ENCODE data around the gene ZNF341.
"Not testable (repeated sequence)": the region's sequence is repeated elsewhere in the genome, so short reads cannot be mapped to it uniquely, and the experiment has no call there.

The ZNF341 gene

DNA sequence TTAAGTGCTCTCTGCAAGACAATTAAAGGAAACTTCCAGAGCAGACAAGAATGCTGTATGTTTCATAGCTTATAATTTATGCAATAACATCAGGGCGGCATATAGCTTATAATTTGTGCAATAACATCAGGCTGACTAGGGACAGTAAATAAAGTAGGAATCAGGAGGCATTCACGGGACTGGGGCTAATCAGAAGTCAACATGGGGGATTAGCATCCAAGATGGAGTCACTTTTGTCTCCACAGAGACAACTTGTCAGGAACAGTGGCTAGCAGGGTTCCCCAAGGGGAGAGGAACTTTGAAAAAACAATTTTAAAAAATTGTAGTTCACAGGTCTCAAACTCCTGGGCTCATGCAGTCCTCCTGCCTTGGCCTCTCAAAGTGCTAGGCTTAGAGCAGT, 3.3 kb upstream of the ZNF341 start:
- DNase-seq, result no peak

DNA sequence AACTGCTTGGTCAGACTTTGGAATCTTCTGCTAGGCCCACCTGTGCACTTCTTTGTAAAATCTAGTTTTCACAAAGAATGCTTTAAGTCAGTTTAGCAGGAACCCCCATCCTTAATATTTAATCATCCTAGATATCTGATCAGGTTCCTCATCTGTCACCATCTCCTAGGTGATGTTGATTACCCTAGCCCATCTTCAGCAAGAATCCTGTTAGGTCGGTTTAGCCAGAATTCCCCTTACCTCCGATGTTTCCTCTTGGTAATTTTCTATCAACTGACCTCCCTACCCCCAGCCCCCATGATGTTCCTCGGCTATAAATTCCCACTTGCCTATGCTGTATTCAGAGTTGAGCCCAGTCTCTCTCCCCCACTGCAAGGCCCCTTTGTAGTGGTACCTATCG, 2.7 kb upstream of the ZNF341 start:
- DNase-seq, result no peak

DNA sequence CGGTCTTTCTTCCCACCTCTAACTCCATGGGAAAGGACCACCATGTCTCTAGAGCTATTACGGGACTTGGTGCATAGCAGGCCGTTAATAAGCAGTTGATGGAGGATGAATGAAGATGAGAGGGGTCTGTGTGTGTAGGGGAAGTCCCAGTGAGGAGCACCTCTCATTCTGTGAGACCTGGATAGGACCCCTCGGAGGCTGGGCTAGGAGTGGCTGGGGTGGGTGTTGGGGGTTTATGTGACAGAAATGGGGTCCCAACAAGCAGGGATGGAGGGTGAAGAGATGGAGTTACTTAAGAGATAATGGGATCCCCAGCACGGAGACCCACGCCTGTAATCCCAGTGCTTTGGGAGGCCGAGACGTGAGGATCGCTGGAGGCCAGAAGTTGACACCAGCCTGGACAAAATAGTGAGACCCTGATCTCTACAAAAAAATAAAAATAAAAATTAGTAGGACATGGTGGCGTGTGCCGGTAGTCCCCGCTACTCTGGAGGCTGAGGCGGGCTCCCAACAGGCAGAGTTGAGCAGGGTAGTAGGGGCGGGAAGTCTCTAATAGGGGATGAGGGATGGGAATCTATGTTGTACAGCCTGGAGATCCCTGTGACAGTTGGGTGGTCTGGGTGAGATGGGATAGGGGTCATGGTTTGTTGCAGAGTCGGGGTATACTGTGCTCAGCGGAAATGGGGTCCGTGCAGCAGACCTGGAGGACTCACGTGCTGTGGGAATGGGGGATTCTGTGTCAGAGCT, 677 bp upstream of the ZNF341 start:
- peak in 4 of 56 donors; percentile 13 to 51 (median 39) for DNase-seq

DNA sequence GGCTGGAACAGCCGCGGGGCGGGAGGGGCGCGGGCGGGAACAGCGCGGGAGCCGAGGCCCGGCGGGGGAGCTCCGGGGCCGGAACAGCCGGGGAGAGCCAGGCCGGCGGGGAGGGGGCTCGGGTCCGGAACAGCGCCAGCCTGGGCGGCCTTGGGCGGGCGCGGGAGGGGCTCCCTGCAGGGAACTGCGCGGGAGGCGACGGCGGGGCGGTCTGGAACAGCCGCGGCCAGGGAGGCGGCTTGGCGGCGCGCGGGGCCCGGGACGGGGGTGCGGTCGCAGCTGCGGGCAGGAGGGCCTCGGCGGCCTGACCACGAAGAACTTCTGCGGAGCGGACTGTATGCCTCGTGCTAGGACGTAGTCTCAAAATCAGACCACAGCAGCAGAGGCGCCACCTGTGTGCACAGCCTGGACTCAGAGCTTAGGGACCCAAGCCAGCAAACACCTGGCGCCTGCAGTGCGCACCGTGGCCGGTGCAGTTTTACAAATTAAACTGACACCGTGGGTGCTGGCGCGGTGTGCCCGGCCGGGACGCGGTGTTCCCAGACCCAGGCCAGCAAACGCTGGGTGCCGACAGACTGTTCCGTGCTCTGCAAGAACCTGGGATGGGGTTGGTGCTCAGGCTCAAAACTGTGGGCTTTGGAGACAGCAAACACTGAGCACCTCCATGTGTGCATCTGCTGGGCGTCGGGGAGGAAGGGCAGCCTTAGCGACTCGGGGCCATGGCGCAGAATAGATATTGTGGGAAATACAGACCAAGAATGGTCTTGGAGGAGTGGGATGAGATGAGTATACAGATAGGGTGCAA, 572 bp downstream of the ZNF341 start:
- DNase-seq, result peak in 55 of 56 donors; percentile 58 to 96 (median 90)

DNA sequence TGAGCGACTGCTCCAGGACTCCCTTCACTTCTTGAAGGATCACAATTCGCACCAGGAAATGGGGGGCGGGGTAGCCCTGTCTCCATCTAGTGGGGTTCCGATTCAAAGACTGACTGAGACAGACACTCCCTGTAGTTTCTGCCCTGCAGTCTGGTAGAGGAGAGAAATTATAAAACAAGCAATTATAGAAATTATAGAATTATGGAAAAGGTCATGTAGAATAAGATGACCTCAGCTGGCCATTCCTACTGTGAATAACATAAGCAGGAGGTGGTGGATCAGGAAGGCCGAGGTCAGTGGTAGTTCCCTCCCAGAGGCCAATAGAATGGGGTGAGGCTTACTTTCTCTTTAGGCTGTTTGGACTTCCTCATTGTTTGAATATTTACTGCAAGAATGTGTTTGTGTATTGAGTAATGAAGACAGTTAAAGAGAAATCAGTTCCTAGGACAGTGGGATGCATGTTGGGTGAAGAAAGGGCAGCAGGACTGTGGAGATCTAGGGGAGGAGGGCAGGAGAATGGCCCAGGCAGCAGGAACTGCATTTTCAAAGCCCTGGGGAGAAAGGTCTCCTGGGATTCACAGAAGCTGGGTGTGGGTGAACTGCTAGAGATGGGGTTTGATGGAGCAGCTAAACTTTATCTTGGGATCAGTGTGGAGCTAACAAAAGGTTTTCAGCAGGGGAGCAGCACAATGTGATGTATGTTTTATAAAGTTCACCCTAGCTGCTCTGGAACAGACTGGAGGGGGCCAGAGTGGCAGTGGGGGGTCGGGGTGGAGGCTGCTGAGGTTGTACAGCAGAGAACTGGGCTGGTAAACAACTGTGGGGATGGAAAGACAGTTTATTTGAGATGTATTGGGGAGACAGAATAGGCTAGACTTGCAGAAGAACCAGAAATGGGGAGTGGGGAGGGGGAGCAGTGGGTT, 2.1 kb downstream of the ZNF341 start:
- DNase-seq, result peak in 2 of 56 donors; percentile 3

DNA sequence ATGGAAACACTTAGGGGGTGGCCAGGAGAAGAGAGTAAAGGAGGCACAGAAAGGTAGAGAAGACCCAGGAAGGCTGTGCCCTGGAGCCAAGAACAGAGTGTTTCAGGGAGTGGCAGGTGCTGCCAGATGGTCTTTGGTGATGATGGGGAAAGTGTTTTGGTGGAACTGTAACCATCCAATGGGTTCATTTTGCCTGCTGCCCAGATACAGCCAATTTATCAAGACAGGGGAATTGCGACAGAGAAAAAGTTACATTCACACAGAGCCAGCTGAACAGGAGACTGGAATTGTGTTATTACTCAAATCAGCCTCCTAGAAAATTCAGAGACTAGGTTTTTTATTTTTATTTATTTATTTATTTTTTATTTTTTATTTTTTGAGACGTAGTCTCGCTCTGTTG, 5.2 kb downstream of the ZNF341 start:
- no peak for DNase-seq

DNA sequence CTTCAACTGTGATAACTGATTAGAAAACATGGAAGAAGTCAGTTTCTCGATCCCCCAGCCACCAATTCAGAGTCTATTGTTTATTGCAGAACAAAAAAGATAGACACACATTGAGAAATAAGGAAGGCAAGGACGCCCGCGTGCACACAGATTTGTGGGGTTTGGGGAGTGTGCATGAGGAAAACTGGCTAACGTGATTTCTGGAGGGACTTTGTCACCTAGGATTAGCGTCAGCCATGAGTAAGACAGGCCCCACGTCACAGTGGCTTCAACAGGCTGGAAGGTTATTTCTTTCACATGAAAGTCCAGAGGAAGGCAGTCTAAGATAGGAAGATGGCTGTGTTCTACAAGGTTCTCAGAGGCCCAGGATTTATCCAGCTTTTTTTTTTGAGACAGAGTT, 7.7 kb downstream of the ZNF341 start:
- no peak for DNase-seq

DNA sequence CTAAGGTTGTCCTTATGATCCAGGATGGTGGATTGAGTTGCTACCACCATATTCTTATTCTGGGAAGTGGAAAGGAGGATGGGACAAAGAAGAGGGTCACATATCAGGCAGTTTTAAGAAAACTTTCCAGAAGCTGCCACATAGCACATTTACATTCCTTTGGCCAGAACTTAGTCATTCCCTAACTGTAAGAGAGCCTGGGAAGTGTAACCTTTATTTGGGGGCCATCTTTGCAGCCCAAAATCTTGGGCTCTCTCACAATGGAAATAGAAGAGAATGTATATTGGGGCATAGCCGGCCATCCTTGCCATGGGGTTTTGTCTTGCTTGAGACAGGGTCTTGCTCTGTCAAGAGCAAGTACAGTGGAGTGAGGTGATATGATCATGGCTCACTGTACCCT, 8.4 kb downstream of the ZNF341 start:
- DNase-seq, result no peak

DNA sequence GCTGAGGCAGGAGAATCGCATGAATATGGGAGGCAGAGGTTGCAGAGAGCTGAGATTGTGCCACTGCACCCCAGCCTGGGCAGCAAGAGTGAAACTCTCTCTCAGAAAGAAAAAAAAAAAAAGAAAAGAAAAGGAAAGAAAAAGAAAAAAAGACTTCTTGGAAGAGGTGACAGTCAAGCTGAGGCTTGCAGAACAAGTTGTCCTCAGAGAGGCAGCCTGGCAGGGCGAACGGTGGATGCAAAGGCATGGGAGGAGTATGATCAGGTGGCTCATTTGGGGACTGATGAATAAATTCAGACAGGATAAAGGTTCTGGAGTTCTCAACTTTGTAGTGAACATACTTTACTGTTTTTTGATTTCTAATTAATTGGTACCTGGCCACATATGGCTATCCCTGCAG, 12.4 kb downstream of the ZNF341 start:
- no peak for DNase-seq

DNA sequence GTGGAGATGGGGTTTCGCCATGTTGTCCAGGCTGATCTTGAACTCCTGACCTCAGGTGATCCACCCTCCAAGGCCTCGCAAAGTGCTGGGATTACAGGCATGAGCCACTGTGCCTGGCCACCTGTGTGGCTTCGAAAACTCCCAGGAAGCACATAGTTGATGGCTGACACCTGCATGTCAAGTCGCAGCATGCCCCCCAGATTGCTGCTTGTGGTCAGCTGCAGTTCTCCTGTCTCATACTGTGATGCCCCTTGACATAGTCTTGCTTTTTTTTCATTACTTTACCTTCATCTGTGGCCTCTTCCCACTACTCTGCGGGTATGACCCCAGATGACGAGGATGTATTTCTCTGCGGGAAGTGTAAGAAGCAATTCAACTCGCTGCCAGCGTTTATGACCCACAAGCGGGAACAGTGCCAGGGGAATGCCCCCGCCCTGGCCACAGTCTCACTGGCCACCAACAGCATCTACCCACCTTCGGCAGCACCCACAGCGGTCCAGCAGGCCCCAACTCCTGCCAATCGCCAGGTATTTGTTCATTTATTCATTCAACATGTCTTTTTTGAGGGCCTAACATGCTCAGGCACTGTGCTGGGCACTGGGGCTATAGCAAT, 13.1 kb downstream of the ZNF341 start:
- no peak for DNase-seq

DNA sequence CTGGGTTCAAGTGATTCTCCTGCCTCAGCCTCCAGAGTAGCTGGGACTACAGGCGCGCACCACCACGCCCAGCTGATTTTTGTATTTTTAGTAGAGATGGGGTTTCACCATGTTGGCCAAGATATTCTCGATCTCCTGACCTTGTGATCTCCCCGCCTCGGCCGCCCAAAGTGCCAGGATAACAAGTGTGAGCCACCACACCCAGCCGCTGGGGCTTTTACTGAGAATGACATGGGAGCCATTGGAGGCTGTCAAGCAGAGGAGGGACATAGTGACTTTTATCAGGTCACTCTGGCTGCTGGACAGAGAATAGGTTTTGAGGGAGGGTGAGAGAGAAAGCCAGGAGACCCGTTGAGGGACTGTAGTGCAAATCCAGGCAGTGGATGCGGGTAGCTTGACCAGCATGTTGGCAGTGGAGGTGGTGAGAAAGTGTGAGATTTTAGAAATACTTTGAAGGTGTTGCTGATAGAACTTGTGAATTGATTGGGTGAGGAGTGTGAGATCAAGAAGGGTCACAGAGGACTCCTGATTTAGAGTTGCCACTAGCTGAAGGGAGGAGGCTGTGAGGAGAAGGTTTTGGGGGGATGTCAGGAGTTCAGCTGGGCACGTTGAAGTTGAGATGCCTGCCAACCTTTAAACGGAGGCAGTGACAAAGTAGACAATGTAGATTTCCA, 14.7 kb downstream of the ZNF341 start:
- DNase-seq, result no peak

DNA sequence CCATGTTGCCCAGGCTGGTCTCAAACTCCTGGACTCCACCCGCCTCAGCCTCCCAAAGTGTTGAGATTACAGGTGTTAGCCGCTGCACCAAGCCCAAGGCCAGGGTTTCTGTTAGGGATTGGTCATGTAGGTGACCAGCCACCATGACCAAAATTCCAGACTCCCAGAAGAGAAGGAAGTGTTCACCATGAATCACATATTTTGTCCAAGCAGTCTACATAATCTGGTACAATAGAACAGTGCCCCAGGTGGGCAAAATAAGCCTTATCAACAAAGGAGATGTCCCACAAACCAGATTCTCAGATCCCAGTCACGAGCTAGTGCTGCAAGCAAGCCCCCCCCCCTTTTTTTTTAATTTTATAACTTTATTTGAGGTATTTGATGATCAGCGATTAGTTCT, 20.0 kb downstream of the ZNF341 start:
- no peak for DNase-seq

DNA sequence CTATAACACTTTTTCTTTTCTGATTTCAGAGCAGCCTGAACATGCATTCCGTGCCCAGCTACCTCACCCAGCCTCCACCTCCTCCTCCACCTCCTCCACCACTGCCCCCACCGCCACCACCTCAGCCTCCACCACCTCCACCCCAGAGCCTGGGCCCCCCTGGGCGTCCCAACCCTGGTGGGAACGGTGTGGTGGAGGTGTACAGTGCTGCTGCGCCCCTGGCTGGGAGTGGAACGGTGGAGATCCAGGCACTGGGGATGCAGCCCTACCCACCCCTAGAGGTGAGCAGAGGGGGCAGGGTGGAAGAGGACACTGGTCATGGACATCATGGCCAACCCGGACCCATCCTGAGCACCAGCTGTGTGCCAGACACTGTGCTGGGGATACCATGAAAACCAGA, 21.3 kb downstream of the ZNF341 start:
- DNase-seq, result no peak

DNA sequence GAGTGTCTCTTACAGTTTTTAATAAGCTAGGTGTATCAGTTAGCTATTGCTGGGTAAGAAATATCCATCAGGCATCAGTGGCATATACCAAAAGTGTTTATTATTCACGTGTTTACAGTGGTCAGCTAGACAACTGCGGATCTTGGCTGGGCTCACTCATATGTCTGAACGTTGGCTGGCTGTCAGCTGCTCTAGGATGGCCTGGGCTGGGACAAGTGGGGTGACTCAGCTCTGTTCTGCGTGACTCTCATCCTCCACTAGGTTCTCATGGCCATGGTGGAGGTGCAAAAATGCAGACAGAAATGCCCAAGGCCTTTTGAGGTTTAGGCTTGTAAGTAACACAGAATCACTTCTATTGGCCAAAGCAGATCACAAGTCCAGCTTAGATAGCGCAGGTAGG, 22.0 kb downstream of the ZNF341 start:
- DNase-seq, result no peak

DNA sequence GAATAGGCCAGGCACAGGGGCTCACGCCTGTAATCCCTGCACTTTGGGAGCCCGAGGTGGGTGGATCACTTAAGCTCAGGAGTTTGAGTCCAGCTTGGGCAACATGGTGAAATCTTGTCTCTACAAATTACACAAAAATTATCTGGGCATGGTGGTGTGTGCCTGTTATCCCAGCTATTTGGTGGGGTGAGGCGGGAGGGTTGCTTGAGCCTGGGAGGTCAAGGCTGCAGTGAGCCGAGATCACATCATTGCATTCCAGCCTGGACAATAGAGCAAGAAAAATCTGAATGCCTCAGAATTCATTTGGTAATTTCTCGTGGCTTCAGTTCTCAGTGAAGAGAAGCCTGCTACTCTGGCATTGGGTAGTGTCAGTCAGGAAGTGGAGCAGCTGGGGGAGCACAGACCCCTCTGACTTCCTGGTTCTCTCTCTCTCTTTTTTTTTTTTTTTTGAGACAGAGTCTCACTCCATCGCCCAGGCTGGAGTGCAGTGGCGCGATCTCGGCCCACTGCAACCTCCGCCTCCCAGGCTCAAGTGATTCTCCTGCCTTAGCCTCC, 24.2 kb downstream of the ZNF341 start:
- not testable (repeated sequence) for DNase-seq

DNA sequence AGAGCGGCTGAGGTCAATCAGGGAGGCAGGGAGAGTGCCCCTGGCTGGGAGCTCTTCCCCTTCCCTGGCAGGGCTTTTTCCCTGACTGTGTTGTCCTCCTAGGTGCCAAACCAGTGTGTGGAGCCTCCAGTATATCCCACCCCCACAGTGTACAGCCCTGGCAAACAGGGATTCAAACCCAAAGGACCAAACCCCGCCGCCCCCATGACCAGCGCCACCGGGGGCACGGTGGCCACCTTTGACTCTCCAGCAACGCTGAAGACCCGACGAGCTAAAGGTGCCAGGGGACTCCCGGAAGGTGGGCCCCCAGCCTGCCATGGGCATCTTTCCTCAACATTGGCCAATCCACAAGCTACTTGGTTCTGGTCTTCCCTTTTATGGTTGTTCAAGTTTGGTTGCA, 25.2 kb downstream of the ZNF341 start:
- no peak for DNase-seq

DNA sequence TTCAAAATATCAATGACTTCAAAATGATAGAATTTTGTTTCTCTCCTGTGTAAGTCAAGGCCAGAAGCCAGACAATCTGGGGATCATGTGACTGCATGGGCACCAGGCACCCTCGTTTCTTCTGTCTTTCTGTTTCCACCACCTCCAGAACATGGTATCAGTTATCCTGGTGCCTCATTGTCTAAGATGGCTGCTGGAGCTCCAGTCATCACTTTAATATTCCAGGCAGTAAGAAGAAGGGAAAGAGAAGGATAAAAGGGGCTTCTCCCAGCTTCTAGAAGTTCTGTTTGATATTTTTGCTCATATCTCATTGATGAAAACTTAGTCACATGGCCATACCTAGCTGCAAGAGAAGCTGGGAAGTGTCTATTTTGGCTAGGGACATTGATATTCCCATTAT, 25.7 kb downstream of the ZNF341 start:
- no peak for DNase-seq

DNA sequence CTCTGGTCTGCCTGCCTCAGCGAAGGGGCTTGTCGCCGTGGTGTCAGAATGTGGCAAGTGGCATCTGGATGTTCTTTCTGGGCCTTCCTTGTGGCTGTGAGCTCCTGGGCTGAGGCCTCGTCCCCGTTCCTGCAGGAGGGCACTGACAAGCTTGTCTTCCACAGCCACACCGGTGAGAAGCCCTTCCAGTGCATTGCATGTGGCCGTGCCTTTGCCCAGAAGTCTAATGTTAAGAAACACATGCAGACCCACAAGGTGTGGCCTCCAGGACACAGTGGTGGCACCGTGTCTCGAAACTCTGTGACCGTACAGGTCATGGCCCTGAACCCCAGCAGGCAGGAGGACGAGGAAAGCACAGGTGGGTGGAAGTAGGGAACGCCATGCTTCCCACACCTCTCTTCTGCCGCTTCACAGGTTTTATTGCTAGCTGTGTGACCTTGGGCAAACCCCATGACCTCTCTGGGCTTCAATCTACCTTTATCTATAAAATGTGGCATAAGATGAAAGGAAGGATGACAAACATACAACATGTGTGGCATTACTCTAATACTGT, 30.0 kb downstream of the ZNF341 start:
- no peak for DNase-seq

DNA sequence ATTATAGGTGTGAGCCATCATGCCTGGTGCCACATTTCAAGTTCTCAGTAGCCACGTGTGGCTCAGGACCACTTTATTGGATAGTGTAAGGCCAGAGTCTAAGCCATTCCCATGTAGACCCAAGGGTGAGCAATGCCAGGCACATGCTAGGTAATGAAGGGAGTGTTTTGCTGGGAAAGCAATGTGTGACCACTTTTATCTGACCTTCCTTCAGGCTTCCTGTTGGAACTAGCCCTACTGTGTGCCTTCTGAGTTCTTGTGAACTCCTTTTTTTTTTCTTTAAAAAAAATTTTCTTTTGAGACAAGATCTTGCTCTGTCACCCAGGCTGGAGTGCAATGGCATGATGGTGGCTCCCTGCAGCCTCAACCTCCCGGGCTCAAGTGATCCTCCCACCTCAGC, 33.3 kb downstream of the ZNF341 start:
- no peak for DNase-seq

DNA sequence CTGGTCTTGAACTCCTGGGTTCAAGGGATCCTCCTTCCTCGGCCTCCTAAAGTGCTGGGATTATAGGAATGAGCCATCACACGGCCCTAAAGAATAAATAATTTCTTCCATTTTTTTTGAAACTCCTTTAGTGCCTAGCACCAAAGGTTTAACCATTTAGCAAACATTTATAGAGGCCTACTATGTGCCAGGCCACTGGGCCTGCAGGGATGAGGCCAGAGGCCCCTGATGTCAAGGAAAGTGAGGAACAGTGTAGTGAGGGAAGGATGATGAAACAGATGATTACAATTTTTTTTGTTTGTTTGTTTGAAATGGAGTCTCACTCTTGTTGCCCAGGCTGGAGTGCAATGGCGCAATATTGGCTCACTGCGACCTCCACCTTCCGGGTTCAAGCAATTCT, 33.8 kb downstream of the ZNF341 start:
- DNase-seq, result no peak

Data from nucleus accumbens (tissue), 56 donors.